KMS-11 (cell line): ENCODE results near the gene CCDC154.

Experiments
- H2AFZ ChIP-seq: fragments of 200-600 bp; sonication (generic); 2 replicates; pipeline ENCODE4 v1.6.1; 2016; ENCODE audit warnings: antibody characterized with exemption, mixed run types, low read depth
- H3K27ac ChIP-seq: fragments of 200-600 bp; sonication (generic); 2 replicates; pipeline ENCODE4 v1.6.1; 2016; ENCODE audit warnings: mild to moderate bottlenecking, mixed run types
- H3K27me3 ChIP-seq: fragments of 200-600 bp; sonication (generic); 2 replicates; pipeline ENCODE4 v1.6.1; 2017; ENCODE audit warnings: mild to moderate bottlenecking, low read depth, mixed run types, moderate library complexity; ENCODE audit not compliant: insufficient read depth
- H3K36me3 ChIP-seq: fragments of 200-600 bp; sonication (generic); 2 replicates; pipeline ENCODE4 v1.6.1; 2017; ENCODE audit warnings: mild to moderate bottlenecking, mixed run types; ENCODE audit not compliant: insufficient read depth
- H3K4me1 ChIP-seq: fragments of 200-600 bp; sonication (generic); 2 replicates; pipeline ENCODE4 v1.6.1; 2016; ENCODE audit warnings: mild to moderate bottlenecking, low read depth, mixed run types; ENCODE audit not compliant: poor library complexity, severe bottlenecking
- H3K4me2 ChIP-seq: fragments of 200-600 bp; sonication (generic); 2 replicates; pipeline ENCODE4 v1.7.0; 2016; ENCODE audit warnings: mild to moderate bottlenecking, mixed run types
- H3K4me3 ChIP-seq: fragments of 200-600 bp; sonication (generic); IDR thresholded peaks from 2 replicates; pipeline ENCODE4 v1.6.1; 2017; ENCODE audit warnings: low read depth, low read length, mixed read lengths; ENCODE audit not compliant: insufficient read depth
- H3K79me2 ChIP-seq: fragments of 200-600 bp; sonication (generic); 2 replicates; pipeline ENCODE4 v1.6.1; 2016; ENCODE audit warnings: low read depth, mixed run types; ENCODE audit not compliant: insufficient read depth
- H3K9ac ChIP-seq: fragments of 200-600 bp; sonication (generic); 2 replicates; pipeline ENCODE4 v1.6.1; 2016; ENCODE audit warnings: mild to moderate bottlenecking, mixed run types
- H4K20me1 ChIP-seq: fragments of 200-600 bp; sonication (generic); 2 replicates; pipeline ENCODE4 v1.6.1; 2016; ENCODE audit warnings: mild to moderate bottlenecking, mixed run types; ENCODE audit not compliant: insufficient read depth
- TF ChIP-seq, protein P1 (sequence below): fragments of 200-600 bp; sonication (generic); conservative IDR thresholded peaks from 2 replicates; pipeline ENCODE4 v1.6.1; 2017; ENCODE audit warnings: low read depth, mild to moderate bottlenecking, antibody characterized with exemption, low read length, moderate library complexity, mixed read lengths

CCDC154 gene

DNA sequence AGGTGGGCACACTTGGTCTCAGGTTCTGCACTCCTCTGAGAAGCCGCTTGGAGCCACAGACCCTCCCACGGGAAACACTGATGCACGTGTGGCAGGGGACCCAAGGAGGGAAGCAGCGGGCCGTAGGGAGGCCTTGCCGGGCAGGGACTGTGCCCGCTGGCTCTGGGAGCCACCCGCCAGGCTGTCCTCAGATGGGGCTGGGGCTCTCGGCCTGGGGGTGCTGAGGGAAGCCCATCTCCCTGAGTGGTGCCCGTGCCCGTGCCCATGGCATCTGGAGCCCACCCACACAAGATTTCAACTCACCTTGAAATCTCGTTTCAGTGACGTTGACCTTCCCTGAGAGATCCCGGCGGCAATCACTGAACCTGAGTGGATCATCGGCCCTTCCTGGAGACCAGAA is 12.6 kb upstream of the CCDC154 start:
- H3K4me1 ChIP-seq, result no peaks in the 10 kb centered on the region
- no peaks in the 10 kb centered on the region for H3K36me3 ChIP-seq
- H3K9ac ChIP-seq, result no peak overlapping the region

DNA sequence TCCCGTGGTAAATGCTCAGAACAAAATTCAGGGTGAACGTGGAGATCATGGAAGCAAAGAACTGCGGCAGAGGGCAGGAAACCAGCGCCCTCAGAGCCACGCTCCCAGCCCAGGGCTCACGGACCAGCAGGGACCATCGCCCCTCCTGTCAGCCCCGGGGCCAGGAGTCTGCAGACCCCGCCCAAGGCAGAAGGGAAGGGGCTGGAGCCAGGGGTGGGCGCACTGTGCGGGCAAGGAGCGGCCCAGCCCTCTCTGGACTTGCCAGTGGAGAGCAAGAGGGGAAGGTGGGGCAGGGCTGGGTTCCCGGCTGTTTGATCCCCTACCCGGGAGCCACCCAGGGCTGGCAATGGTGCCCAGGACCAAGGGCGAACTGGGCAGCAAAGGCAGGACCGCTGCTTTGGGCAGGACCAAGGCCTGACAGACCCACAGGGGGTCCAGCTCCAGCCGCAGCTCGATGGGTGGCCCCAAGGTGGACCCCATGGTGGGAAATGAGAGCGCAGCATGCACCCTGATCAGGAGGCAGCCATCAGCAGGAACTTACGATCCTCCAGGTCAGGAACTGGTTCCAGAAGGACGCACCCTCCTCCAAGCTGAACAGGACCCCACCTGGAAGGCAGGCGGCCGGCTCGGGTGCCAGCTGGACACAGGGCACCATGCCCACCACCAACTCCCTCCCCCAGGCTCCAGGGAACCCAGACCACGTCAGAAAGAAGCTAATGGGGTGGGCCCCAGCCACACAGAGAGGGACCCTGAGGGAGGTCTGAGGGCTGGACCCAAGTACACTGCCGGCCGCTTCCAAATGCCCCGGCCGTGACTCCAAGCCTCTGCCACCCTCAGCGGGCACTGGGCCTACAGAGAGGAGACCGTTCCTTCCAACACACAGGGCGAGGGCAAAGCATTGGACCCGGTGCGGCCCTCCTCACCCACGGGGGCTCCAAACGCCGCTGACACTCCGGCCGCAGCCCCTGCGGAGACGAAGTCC is 11.1 kb upstream of the CCDC154 start:
- H4K20me1 ChIP-seq, result no peaks in the 10 kb centered on the region
- no peak overlapping the region for H3K4me2 ChIP-seq
- H2AFZ ChIP-seq, result no peak overlapping the region
- H3K27me3 ChIP-seq, result no peaks in the 10 kb centered on the region
- H3K4me1 ChIP-seq, result no peaks in the 10 kb centered on the region
- TF ChIP-seq, protein P1, sequence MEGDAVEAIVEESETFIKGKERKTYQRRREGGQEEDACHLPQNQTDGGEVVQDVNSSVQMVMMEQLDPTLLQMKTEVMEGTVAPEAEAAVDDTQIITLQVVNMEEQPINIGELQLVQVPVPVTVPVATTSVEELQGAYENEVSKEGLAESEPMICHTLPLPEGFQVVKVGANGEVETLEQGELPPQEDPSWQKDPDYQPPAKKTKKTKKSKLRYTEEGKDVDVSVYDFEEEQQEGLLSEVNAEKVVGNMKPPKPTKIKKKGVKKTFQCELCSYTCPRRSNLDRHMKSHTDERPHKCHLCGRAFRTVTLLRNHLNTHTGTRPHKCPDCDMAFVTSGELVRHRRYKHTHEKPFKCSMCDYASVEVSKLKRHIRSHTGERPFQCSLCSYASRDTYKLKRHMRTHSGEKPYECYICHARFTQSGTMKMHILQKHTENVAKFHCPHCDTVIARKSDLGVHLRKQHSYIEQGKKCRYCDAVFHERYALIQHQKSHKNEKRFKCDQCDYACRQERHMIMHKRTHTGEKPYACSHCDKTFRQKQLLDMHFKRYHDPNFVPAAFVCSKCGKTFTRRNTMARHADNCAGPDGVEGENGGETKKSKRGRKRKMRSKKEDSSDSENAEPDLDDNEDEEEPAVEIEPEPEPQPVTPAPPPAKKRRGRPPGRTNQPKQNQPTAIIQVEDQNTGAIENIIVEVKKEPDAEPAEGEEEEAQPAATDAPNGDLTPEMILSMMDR, result no peak
- no peaks in the 10 kb centered on the region for H3K36me3 ChIP-seq
- H3K4me3 ChIP-seq, result no peak overlapping the region
- no peak overlapping the region for H3K9ac ChIP-seq
- H3K79me2 ChIP-seq, result no peaks in the 10 kb centered on the region
- H3K27ac ChIP-seq, result no peak overlapping the region

More for the DNA sequence above, 12.6 kb upstream of the CCDC154 start:
- H3K27ac ChIP-seq, result no peak overlapping the region
- no peaks in the 10 kb centered on the region for H3K79me2 ChIP-seq
- no peak overlapping the region for H2AFZ ChIP-seq
- H4K20me1 ChIP-seq, result no peaks in the 10 kb centered on the region
- no peak overlapping the region for H3K4me3 ChIP-seq
- no peaks in the 10 kb centered on the region for H3K27me3 ChIP-seq
- no peak overlapping the region for H3K4me2 ChIP-seq
- TF ChIP-seq, protein P1, result no peak

DNA sequence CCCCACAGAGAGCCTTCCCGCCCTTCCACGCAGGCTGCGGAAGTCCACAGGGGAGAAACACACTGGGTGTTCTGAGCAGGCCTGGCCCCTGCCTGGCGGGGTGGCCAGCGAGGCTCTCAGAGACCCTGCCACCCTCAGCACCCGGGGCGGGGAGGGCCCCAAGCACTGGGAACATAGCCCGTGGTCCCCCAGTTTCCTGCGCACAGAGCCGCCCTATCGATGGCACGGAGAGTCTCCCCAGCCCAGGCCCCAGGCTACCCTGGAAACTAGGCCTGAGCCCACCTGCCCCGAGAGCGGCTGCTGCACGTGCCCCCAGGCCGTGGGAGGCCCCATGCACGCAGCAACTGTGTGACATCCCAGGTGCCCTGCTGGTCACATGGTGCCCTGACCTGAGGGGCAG is 10.2 kb upstream of the CCDC154 start:
- no peak overlapping the region for H3K4me3 ChIP-seq
- TF ChIP-seq, protein P1, result no peak
- no peak overlapping the region for H2AFZ ChIP-seq
- no peaks in the 10 kb centered on the region for H3K79me2 ChIP-seq
- no peaks in the 10 kb centered on the region for H3K36me3 ChIP-seq
- H3K27me3 ChIP-seq, result no peaks in the 10 kb centered on the region
- no peaks in the 10 kb centered on the region for H4K20me1 ChIP-seq
- H3K27ac ChIP-seq, result no peak overlapping the region
- H3K4me1 ChIP-seq, result no peaks in the 10 kb centered on the region
- no peak overlapping the region for H3K9ac ChIP-seq
- no peak overlapping the region for H3K4me2 ChIP-seq

DNA sequence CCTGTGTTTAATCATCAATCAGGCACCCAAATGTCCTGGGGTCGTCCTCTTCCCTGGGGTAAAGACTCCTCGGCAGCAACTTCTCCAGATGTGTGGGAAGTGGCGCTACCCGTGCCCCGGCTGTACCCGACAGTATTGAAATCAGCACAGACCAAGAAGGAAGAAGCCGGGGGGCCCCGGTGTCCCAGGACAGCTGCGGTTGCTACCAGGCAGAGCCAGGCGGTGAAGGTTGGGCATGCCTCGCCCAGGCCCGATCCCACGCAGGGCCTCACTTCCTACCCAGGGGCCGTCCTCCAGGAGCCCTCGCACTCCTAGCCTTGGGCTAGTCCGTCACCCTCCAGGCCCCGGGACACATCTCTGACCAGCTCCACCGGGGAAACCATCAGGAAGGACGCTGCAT is 9.0 kb upstream of the CCDC154 start:
- Histone ChIP-seq H3K4me3 (no peak overlapping the region), H3K79me2 (no peaks in the 10 kb centered on the region), H3K27me3 (no peaks in the 10 kb centered on the region), H3K36me3 (no peaks in the 10 kb centered on the region), H3K4me1 (no peaks in the 10 kb centered on the region), H3K27ac (no peak overlapping the region), H3K4me2 (no peak overlapping the region), H2AFZ (no peak overlapping the region), H4K20me1 (no peaks in the 10 kb centered on the region), H3K9ac (no peak overlapping the region)
- TF ChIP-seq, protein P1, result no peak
